GM18951 (cell line): ENCODE measurements around the gene PIGW.

Experiments
- POLR2A ChIP-seq: IDR thresholded peaks from 4 replicates; pipeline ENCODE4 v1.6.1; 2011; ENCODE audit warnings: mild to moderate bottlenecking; ENCODE audit not compliant: insufficient read length, insufficient read depth; ENCODE audit errors: extremely low read depth
- in situ Hi-C: fragments of 300-500 bp; cut with MboI; formaldehyde crosslinking; loops from one replicate; pipeline ENCODE4 v1.12.0; 2022; ENCODE audit warnings: low sequenced_read_pairs, mixed read lengths, inconsistent platforms; ENCODE audit not compliant: unreplicated experiment

The PIGW gene

GRCh38 chr17:36515837-36516236, 18.9 kb upstream of the PIGW start:
- in situ Hi-C loops: no loop called here
- TF ChIP-seq POLR2A: no peak

GRCh38 chr17:36523113-36523512, 11.7 kb upstream of the PIGW start:
- in situ Hi-C loops: no loop called here

GRCh38 chr17:36524428-36524876, 10.3 kb upstream of the PIGW start:
- no peak for TF ChIP-seq POLR2A
- in situ Hi-C loops: no loop called here

More at GRCh38 chr17:36523113-36523512, 11.7 kb upstream of the PIGW start:
- TF ChIP-seq POLR2A: no peak

GRCh38 chr17:36525113-36525512, 9.7 kb upstream of the PIGW start:
- in situ Hi-C loops: no loop called here

GRCh38 chr17:36525888-36526287, 8.9 kb upstream of the PIGW start:
- TF ChIP-seq POLR2A: no peak
- in situ Hi-C loops: no loop called here

More at GRCh38 chr17:36525113-36525512, 9.7 kb upstream of the PIGW start:
- TF ChIP-seq POLR2A: no peak

GRCh38 chr17:36527621-36528250, 7.1 kb upstream of the PIGW start:
- in situ Hi-C loops: no loop called here

GRCh38 chr17:36529121-36529520, 5.7 kb upstream of the PIGW start:
- in situ Hi-C loops: no loop called here
- TF ChIP-seq POLR2A: no peak

More at GRCh38 chr17:36527621-36528250, 7.1 kb upstream of the PIGW start:
- no peak for TF ChIP-seq POLR2A

GRCh38 chr17:36532435-36532975, 2.3 kb upstream of the PIGW start:
- TF ChIP-seq POLR2A: no peak
- in situ Hi-C loops: no loop called here

- in situ Hi-C loops: no loop called here
- TF ChIP-seq POLR2A: no peak
These were observed 600 bp upstream of the PIGW start for GRCh38 chr17:36533935-36534839.

GRCh38 chr17:36535669-36536081, 888 bp downstream of the PIGW start:
- TF ChIP-seq POLR2A: no peak
- in situ Hi-C loops: no loop called here

- in situ Hi-C loops: no loop called here
- TF ChIP-seq POLR2A: no peak
These were observed 5.9 kb downstream of the PIGW start for GRCh38 chr17:36540696-36541095.

- no peak for TF ChIP-seq POLR2A
- in situ Hi-C loops: no loop called here
These were observed 8.0 kb downstream of the PIGW start for GRCh38 chr17:36542755-36543154.

GRCh38 chr17:36544044-36544306, 9.2 kb downstream of the PIGW start:
- in situ Hi-C loops: no loop called here
- no peak for TF ChIP-seq POLR2A

GRCh38 chr17:36544307-36545076, 9.7 kb downstream of the PIGW start, which contains the start of gene GGNBP2:
TSS of gene GGNBP2 (plus strand) at chr17:36544919. CDS start at chr17:36545725, 806 bp downstream.
- peak; percentile 86 for TF ChIP-seq POLR2A
- in situ Hi-C loops: no loop called here
